ENCODE results near the gene CHD3. TPM values are rescaled to one million over a fixed set of nuclear protein-coding genes. Genes with fewer than 3 reads are reported as not detected.
A peak's percentile ranks its signal among the peaks of the same experiment; 100 is the strongest.

Gene CHD3
- 83.2 and 98.2 TPM in 2 replicates for total RNA-seq (2014; rRNA removed)
- polyA plus RNA-seq (2012) = 85.2 TPM

- no peak for DNase-seq (ENCODE audit: low read depth)
Observed at GRCh38 chr17:7888184-7888920, at the start of gene CHD3. Gene CHD3, plus strand, starts transcription at chr17:7888789. Its CDS starts 212 bp downstream, at chr17:7889001.

GRCh38 chr17:7839190-7839875 is 49.3 kb upstream of the CHD3 start:
- DNase-seq (ENCODE audit: low read depth) = no peak

- DNase-seq (ENCODE audit: low read depth) = peak; percentile 50
Observed at GRCh38 chr17:7839876-7840261, 48.7 kb upstream of the CHD3 start.

- DNase-seq (ENCODE audit: low read depth) = no peak
Observed at GRCh38 chr17:7840441-7840840, 48.1 kb upstream of the CHD3 start.

GRCh38 chr17:7840875-7841274 is 47.7 kb upstream of the CHD3 start:
- no peak for DNase-seq (ENCODE audit: low read depth)

GRCh38 chr17:7841396-7841914 is 47.1 kb upstream of the CHD3 start:
- DNase-seq (ENCODE audit: low read depth) = peak; percentile 83

- DNase-seq (ENCODE audit: low read depth) = peak; percentile 85
Observed at GRCh38 chr17:7841915-7842379, 46.6 kb upstream of the CHD3 start.

- DNase-seq (ENCODE audit: low read depth) = peak; percentile 87
Observed at GRCh38 chr17:7842380-7843256, 46.0 kb upstream of the CHD3 start.

- no peak for DNase-seq (ENCODE audit: low read depth)
Observed at GRCh38 chr17:7843257-7843535, 45.4 kb upstream of the CHD3 start.

GRCh38 chr17:7843536-7844291 is 44.9 kb upstream of the CHD3 start:
- peak; percentile 71 for DNase-seq (ENCODE audit: low read depth)

GRCh38 chr17:7844292-7845154 is 44.1 kb upstream of the CHD3 start:
- peak; percentile 94 for DNase-seq (ENCODE audit: low read depth)

GRCh38 chr17:7845359-7846062 is 43.1 kb upstream of the CHD3 start:
- DNase-seq (ENCODE audit: low read depth) = no peak

- DNase-seq (ENCODE audit: low read depth) = no peak
Observed at GRCh38 chr17:7846063-7846735, 42.4 kb upstream of the CHD3 start.

- DNase-seq (ENCODE audit: low read depth) = no peak
Observed at GRCh38 chr17:7846765-7847661, 41.6 kb upstream of the CHD3 start.

GRCh38 chr17:7848131-7848579 is 40.4 kb upstream of the CHD3 start:
- DNase-seq (ENCODE audit: low read depth) = no peak

GRCh38 chr17:7848739-7849129 is 39.9 kb upstream of the CHD3 start:
- no peak for DNase-seq (ENCODE audit: low read depth)

GRCh38 chr17:7849130-7849750 is 39.3 kb upstream of the CHD3 start:
- DNase-seq (ENCODE audit: low read depth) = no peak
